AG09309 (cell line): ENCODE results near the gene TMEM121.
A peak's percentile ranks its signal among the peaks of the same experiment; 100 is the strongest.
"Not testable (repeated sequence)": the region's sequence is repeated elsewhere in the genome, so short reads cannot be mapped to it uniquely, and the experiment has no call there.

Source experiments
- DNase-seq: peaks from one replicate; pipeline ENCODE4 v3.0.0-alpha.2; 2010; ENCODE audit warnings: low read depth
- H3K4me3 ChIP-seq: 2 replicates; pipeline ENCODE4 v1.5.1; 2011; ENCODE audit warnings: mild to moderate bottlenecking, low read depth, low read length, moderate library complexity; ENCODE audit not compliant: control insufficient read depth
- TF ChIP-seq, protein P1 (sequence below): IDR thresholded peaks from 2 replicates; pipeline ENCODE4 v1.5.1; 2011; ENCODE audit warnings: mild to moderate bottlenecking, low read depth, low read length, inconsistent platforms; ENCODE audit not compliant: insufficient read depth, control insufficient read depth; ENCODE audit errors: missing control alignments

Gene TMEM121

DNA sequence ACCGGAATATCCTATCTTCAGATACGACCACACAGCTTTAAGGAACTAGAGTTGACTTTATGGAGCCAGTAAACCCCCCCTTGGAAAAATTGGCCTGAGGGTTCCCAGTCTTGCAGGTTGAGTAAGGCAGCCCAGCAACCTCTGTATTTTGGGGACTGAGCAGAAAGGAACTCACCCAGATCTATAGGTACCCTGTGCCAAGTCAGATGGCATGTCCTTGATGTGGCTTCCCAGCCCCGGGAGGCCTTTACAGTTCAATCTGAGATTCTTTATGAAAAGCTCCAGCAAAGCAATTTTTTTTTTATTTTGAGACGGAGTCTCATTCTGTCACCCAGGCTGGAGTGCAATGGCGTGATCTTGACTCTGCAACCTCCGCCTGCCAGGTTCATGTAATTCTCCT is 27.6 kb downstream of the TMEM121 start:
- no peak overlapping the region for H3K4me3 ChIP-seq
- no peak for DNase-seq
- TF ChIP-seq, protein P1, sequence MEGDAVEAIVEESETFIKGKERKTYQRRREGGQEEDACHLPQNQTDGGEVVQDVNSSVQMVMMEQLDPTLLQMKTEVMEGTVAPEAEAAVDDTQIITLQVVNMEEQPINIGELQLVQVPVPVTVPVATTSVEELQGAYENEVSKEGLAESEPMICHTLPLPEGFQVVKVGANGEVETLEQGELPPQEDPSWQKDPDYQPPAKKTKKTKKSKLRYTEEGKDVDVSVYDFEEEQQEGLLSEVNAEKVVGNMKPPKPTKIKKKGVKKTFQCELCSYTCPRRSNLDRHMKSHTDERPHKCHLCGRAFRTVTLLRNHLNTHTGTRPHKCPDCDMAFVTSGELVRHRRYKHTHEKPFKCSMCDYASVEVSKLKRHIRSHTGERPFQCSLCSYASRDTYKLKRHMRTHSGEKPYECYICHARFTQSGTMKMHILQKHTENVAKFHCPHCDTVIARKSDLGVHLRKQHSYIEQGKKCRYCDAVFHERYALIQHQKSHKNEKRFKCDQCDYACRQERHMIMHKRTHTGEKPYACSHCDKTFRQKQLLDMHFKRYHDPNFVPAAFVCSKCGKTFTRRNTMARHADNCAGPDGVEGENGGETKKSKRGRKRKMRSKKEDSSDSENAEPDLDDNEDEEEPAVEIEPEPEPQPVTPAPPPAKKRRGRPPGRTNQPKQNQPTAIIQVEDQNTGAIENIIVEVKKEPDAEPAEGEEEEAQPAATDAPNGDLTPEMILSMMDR = no peak

DNA sequence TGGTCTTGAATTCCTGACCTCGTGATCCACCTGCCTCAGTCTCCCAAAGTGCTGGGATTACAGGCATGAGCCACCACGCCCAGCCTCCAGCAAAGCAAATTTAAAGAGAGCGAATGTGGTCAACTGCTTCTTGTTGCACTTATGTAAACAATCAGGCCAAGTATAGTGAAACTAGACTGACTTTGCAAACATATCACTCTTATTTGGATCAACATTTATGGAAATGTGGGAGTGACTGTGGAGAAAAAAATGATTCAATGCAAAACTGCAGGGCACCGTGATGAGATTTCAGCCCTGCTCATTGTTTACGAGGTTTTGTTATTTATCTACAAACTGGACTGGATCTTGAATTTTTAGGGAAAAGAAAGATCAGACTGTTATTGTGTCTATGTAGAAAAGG is 28.1 kb downstream of the TMEM121 start:
- TF ChIP-seq, protein P1 = no peak
- DNase-seq = no peak
- H3K4me3 ChIP-seq = no peak overlapping the region

DNA sequence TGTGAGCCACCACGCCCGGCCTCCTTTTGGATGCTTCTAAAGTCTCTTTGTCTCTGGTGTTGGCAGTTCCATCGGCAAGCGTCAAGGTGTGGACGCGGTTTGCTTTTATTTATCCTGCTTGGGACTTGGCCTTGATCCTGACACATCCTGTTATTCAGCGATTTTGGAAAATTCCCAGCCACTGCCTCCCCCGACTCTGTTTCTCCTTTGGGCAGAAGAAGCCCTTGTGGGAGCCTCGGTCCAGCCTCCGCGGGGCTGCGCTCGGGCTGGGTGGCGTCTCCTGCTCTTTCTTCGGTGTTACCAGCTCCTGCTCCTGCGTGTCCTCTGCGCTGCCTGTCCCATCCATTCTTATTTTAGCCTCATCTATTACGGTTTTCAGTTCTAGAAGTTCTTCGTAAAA is 31.3 kb downstream of the TMEM121 start:
- not testable (repeated sequence) for DNase-seq, H3K4me3 ChIP-seq

DNA sequence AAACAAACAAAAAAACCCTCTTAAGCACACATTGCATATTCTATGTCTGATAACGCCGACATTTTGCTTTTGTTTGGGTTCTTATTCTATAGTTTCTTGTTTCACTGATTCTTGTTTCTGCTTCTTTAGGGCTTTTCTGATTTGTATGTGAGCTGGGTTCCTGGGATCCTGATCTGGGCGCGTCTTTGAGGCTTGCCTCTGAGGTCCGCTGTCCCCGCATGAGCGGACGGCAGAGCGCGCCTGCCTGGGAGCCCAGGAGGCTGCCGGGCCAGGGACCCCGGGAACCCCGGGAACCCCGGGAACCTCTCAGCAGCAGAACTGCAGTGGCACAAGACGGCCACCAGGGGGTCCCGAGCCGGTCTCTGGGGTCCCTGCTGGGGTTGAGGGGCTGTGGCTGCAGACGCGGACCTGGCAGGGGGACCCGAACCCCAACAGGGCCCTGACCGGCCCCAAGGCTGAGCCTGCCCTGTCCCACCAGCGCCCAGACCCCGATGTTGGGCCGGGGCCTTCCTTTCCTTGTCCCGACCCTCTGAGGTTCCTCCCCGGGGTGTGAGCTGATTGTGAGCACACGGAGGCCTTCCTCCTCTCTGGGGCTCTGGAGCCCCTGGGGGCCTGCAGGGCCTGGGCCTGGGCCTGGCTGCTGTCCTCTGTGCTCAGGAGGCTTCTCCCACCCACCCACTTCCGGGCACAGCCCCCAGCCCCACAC is 32.2 kb downstream of the TMEM121 start:
- TF ChIP-seq, protein P1 = peak; percentile 2
- not testable (repeated sequence) for H3K4me3 ChIP-seq, DNase-seq

DNA sequence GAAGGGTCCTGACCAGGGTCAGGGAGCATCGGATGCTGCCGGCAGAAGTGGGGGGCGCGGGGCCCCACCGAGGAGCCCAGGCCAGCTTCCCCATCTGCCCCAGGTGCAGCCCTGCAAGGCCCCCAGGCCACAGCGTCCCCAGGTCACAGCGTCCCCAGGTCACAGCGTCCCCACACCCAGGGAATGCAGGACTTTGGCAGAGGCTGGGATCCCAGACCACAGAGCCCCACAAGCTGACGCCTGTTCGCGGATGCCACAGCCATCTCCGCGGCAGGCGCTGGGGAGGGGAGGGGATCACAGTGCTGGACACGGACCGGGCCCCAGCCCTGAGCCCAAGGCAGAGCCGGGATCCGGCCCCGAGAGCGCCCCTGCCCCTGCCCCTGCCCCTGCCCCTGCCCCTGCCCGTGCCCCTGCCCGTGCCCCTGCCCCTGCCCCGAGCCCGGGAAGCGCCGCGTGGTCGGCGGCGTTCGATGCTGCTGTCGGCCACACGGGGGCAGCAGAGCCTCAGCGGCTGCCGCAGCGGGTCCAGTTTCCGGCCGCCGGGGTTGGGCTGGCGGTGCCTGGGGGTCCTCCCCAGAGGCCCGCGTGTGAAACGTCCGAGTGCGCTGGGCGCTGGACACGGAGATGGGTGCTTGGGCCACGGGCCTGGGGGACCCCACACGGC is 33.1 kb downstream of the TMEM121 start:
- not testable (repeated sequence) for H3K4me3 ChIP-seq, DNase-seq

DNA sequence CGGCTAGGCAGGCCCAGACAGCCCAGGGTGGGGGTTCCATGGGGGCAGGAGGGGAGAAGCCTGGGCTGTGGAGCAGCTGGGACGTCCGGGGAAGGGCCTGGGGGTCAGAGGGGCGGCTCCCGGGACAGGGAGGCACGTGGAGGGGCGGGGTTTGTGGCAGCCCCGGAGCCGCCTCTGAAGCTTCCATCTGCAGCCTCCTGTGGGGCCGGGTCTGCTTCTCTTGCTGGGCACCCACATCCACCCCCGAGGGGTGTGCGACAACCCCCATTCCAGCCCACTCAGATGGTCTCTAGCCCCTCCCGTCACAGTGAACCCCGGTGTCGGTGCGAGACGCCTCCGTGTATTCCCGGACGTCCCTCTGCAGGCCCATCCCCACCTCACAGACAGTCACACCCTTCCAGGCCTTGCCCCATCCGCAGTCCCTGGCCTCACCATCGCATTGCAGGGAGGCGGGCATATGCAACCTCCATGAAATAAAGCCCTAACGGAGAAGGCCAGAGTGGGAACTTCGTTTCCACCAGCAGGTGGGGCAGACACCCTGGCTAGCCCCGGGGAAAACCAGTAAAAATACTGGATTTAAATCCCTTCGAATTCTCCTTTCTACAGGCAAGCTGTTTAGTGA is 33.8 kb downstream of the TMEM121 start:
- not testable (repeated sequence) for H3K4me3 ChIP-seq, DNase-seq

DNA sequence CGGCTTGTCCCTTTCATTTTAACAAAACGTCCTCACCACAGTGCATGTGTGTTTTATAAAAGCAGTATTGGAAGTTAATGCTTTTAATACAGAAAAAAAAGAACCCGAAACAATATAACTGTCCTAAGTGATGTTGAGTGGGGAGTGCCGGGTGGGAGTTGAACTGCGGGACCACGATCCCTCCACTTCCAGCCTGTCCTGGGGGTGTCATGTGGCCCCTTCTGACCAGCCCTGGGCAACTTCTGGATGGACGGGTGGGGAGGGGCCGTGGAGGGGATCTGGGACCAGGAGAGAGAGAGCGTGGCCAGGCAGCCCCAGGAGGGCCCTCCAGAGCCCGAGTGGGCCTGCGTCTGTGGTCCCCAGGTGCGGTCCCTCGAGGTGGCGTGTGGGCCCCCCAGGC is 35.0 kb downstream of the TMEM121 start:
- not testable (repeated sequence) for DNase-seq, H3K4me3 ChIP-seq

DNA sequence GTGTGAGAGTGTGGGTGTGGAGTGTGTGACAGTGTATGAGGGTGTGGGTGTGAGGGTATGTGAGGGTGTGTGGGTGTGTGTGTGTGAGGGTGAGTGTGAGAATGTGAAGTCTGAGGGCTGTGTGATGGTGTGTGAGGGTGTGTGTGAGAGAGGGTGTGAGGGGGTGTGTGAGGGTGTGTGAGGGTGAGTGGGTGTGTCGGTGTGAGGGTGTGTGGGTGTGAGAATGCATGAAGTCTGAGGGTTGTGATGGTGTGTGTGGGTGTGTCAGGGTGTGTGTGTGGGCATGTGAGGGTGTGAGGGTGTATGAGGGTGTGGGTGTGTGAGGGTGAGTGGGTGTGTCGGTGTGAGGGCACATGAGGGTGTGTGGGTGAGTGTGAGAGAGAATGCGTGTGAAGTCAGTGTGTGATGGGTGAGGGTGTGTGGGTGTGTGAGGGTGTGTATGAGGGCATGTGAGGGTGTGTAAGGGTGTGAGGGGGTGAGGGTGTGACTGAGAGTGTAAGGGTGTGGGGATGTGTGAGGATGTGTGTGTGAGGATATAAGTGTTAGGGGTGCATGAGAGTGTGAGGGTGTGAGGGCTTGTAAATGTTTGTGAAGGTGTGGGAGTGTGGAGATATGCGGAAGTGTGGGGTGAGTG is 36.4 kb downstream of the TMEM121 start:
- no peak overlapping the region for H3K4me3 ChIP-seq
- no peak for DNase-seq
- TF ChIP-seq, protein P1 = no peak

DNA sequence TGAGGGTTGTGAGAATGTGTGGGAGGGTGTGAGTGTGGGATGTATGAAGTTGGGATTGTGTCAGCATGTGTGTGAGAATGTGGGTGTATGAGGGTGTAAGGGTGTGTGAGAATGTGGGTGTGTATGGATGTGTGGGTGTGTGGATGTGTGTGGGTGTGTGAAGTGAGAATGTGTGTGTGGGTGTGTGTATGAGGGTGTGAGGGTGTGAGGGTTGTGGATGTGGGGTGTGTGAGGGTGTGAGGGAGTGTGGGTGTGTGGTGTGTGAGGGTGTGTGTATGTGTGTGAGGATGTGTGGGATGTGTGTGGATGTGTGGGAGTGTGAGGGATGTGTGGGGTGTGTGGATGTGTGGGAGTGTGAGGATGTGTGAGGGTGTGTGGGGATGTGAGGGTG is 37.0 kb downstream of the TMEM121 start:
- H3K4me3 ChIP-seq = no peak overlapping the region
- DNase-seq = no peak

DNA sequence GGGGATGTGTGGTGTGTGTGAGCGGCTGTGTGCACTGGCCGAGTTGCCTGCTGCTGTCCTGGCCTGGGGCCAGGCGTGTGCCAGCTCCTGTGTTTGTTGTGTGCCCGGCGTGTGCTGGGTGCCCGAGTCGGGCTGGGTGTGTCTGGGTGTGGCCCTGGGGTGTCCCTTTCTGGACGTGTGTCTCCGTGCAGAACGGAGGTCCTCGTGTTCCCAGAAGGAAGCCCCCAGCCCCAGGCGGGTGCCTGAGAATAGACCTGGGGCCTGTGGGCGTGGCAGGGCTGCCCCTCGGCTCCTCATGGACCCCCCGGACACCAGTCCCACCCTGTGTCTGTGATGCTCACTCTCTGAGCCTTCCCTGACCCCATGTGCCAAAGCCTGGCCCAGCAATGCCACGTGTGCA is 38.2 kb downstream of the TMEM121 start:
- not testable (repeated sequence) for DNase-seq, H3K4me3 ChIP-seq

More for the DNA sequence above, 37.0 kb downstream of the TMEM121 start:
- TF ChIP-seq, protein P1 = no peak

DNA sequence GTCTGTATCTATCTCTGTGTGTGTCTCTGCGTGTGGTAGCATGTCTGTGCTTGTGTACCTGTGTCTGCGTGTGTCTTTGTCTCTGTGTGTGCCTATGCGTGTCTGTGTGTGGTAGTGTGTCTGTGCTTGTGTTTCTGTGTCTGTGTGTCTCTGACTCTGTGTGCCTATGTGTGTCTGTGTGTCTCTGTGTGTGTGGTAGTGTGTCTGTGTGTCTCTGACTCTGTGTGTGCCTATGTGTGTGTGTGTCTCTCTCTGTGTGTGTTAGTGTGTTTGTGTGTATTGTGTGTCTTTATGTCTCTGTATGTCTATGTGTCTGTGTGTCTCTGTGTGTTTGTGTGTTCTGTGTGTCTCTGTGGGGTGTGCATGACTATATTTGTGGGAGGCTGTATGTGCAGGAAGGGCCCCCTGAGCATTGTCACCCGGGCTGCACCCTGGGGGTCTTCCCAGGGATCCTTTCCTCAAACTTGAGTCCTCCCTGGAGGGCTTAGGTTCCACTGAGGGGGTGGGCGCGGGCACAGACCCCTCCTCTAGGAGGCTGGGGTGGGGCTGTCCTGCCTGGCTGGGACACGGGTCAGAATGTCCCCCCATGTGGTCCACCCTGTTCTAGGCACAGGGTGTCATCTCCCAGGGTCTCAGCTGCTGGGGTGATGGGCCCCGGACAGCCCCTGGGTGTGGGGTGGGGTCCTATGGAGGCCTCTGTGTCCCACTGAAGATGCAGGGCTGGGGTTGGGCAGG is 39.0 kb downstream of the TMEM121 start:
- DNase-seq, H3K4me3 ChIP-seq: not testable (repeated sequence)
